GM08714 (cell line): ENCODE data around the gene CLIP4.

Experiments
- H3K4me3 ChIP-seq: fragments of 200-500 bp; sonication (Bioruptor generic); 2 replicates; pipeline ENCODE4 v1.5.1; 2014; ENCODE audit warnings: mild to moderate bottlenecking, low read length, inconsistent platforms
- ZNF274 ChIP-seq: IDR thresholded peaks from 2 replicates; pipeline ENCODE4 v1.6.1; 2012; ENCODE audit warnings: mild to moderate bottlenecking, low read depth, low read length

Gene CLIP4

GRCh38 chr2:29139152-29139551, 23.9 kb downstream of the CLIP4 start:
- TF ChIP-seq ZNF274: no peak
- no peak overlapping the region for H3K4me3 ChIP-seq

GRCh38 chr2:29139731-29140130, 24.5 kb downstream of the CLIP4 start:
- H3K4me3 ChIP-seq: no peak overlapping the region
- TF ChIP-seq ZNF274: no peak

GRCh38 chr2:29143657-29144056, 28.4 kb downstream of the CLIP4 start:
- no peak overlapping the region for H3K4me3 ChIP-seq
- no peak for TF ChIP-seq ZNF274

GRCh38 chr2:29146197-29146596, 31.0 kb downstream of the CLIP4 start:
- H3K4me3 ChIP-seq: no peak overlapping the region
- no peak for TF ChIP-seq ZNF274

GRCh38 chr2:29147963-29148362, 32.7 kb downstream of the CLIP4 start:
- H3K4me3 ChIP-seq: no peak overlapping the region
- TF ChIP-seq ZNF274: no peak

GRCh38 chr2:29154610-29155009, 39.4 kb downstream of the CLIP4 start:
- no peak overlapping the region for H3K4me3 ChIP-seq
- TF ChIP-seq ZNF274: no peak

GRCh38 chr2:29155578-29155977, 40.4 kb downstream of the CLIP4 start:
- H3K4me3 ChIP-seq: no peak overlapping the region
- TF ChIP-seq ZNF274: no peak

- H3K4me3 ChIP-seq: no peak overlapping the region
Measured at GRCh38 chr2:29157131-29157530, 41.9 kb downstream of the CLIP4 start.

GRCh38 chr2:29159125-29159524, 43.9 kb downstream of the CLIP4 start:
- no peak overlapping the region for H3K4me3 ChIP-seq
- no peak for TF ChIP-seq ZNF274

More at GRCh38 chr2:29157131-29157530, 41.9 kb downstream of the CLIP4 start:
- no peak for TF ChIP-seq ZNF274

- no peak overlapping the region for H3K4me3 ChIP-seq
- no peak for TF ChIP-seq ZNF274
Measured at GRCh38 chr2:29160184-29160583, 45.0 kb downstream of the CLIP4 start.

GRCh38 chr2:29162204-29162928, 47.2 kb downstream of the CLIP4 start:
- no peak overlapping the region for H3K4me3 ChIP-seq
- no peak for TF ChIP-seq ZNF274

GRCh38 chr2:29164091-29164846, 49.1 kb downstream of the CLIP4 start:
- no peak overlapping the region for H3K4me3 ChIP-seq
- no peak for TF ChIP-seq ZNF274

GRCh38 chr2:29165362-29166241, 50.4 kb downstream of the CLIP4 start:
- H3K4me3 ChIP-seq: no peak overlapping the region
- TF ChIP-seq ZNF274: no peak
